ENCODE results near the gene DAB1.

DNA sequence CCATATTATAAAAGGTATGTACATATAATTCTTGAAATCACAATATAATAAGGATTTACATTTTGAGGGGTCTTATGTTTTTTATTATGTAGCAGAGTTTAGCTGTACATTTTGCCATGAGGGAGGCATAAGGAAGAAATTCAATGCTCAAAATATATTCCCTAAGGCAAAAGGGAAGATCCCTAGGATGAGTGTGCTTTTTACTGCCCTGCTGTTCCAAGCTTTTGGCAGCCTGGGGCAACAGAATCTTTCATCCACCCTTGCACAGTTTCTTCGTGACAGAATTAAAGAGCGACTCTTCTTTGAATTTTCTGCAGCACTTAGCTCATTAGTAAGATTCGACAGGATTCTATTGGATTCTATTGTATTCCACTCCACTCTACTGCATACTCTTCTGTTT, 39.5 kb upstream of the DAB1 start:
- TF ChIP-seq POLR2AphosphoS5 (IDR thresholded peaks at IDR 0.05; ENCODE audit: low read depth, low read length) (no peak), ZNF274 (IDR thresholded peaks at IDR 0.05; ENCODE audit: low read depth, low read length) (no peak)
- TF ChIP-seq, protein P1, sequence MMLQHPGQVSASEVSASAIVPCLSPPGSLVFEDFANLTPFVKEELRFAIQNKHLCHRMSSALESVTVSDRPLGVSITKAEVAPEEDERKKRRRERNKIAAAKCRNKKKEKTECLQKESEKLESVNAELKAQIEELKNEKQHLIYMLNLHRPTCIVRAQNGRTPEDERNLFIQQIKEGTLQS (IDR thresholded peaks at IDR 0.05) = no peak
- TF ChIP-seq, protein P2, sequence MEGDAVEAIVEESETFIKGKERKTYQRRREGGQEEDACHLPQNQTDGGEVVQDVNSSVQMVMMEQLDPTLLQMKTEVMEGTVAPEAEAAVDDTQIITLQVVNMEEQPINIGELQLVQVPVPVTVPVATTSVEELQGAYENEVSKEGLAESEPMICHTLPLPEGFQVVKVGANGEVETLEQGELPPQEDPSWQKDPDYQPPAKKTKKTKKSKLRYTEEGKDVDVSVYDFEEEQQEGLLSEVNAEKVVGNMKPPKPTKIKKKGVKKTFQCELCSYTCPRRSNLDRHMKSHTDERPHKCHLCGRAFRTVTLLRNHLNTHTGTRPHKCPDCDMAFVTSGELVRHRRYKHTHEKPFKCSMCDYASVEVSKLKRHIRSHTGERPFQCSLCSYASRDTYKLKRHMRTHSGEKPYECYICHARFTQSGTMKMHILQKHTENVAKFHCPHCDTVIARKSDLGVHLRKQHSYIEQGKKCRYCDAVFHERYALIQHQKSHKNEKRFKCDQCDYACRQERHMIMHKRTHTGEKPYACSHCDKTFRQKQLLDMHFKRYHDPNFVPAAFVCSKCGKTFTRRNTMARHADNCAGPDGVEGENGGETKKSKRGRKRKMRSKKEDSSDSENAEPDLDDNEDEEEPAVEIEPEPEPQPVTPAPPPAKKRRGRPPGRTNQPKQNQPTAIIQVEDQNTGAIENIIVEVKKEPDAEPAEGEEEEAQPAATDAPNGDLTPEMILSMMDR (IDR thresholded peaks at IDR 0.05 in 2 of 3, conservative IDR thresholded peaks at IDR 0.05 in 1 of 3; ENCODE audit: borderline replicate concordance in 1 of 3, insufficient read depth in 1 of 3, low read depth in 2 of 3, low read length in 2 of 3) = no peak

All from HCT116 (cell line).